Activated T-helper 2 cell treated with anti-CD3 and anti-CD28 coated beads, Interferon-gamma antibody, Interleukin-2, Interleukin-4, amounts not matched to agents 10 μg/mL and 5 μg/mL and 100 μg/mL, durations not matched to agents 14 hours and 24 hours and 36 hours (primary cell): Measurements from ENCODE around the gene CLTA. TPM values are rescaled to one million over a fixed set of nuclear protein-coding genes. Genes with fewer than 3 reads are reported as not detected.

ENCODE experiments used
- DNase-seq: peaks from one replicate; pipeline ENCODE4 v3.0.0; 2021; ENCODE audit warnings: low spot score
- H3K27ac Mint-ChIP-seq: one replicate; pipeline ENCODE4 v1.8.0; 2021; ENCODE audit warnings: mixed read lengths
- H3K27me3 Mint-ChIP-seq: one replicate; pipeline ENCODE4 v1.8.0; 2021; ENCODE audit warnings: low read depth, mixed read lengths
- H3K36me3 Mint-ChIP-seq: one replicate; pipeline ENCODE4 v1.8.0; 2021; ENCODE audit warnings: low read depth, mixed read lengths
- H3K4me1 Mint-ChIP-seq: one replicate; pipeline ENCODE4 v1.8.0; 2021; ENCODE audit warnings: low read depth, mixed read lengths
- H3K4me3 Mint-ChIP-seq: one replicate; pipeline ENCODE4 v1.8.0; 2021; ENCODE audit warnings: low read depth, mild to moderate bottlenecking, moderate library complexity, mixed read lengths
- H3K9me3 Mint-ChIP-seq: one replicate; pipeline ENCODE4 v1.8.0; 2021; ENCODE audit warnings: mixed read lengths
- intact Hi-C: fragments of 100-400 bp; cut with micrococcal nuclease; formaldehyde crosslinking; loops from one replicate; pipeline ENCODE4 v1.15.1; 2023
- total RNA-seq: library from RNA; stranded (reverse); gene quantifications from 2 replicates; pipeline ENCODE4 v1.2.3, GENCODE V29; 2022

The CLTA gene
- 160 and 161 TPM in 2 replicates for total RNA-seq

GRCh38 chr9:36190388-36191289, at the start of gene CLTA:
CLTA (plus strand) TSS chr9:36190921; CDS start chr9:36191057, 136 bp downstream.
- Mint-ChIP-seq H3K36me3 (peaks cover 37% of the 10 kb centered on the region), H3K4me1 (peaks cover 47% of the 10 kb centered on the region), H3K9me3 (no peaks in the 10 kb centered on the region), H3K27ac (peak within 1 kb of the TSS; percentile 74), H3K27me3 (peaks cover 8% of the 10 kb centered on the region), H3K4me3 (peak within 1 kb of the TSS; percentile 98)
- peak; percentile 96 for DNase-seq
- intact Hi-C loops = loop anchor here (1.0 to 2.0 kb wide), 6 partner anchors 14 to 210 kb away; partner anchors contain the start of genes GLIPR2, GNE and RNF38

DNA sequence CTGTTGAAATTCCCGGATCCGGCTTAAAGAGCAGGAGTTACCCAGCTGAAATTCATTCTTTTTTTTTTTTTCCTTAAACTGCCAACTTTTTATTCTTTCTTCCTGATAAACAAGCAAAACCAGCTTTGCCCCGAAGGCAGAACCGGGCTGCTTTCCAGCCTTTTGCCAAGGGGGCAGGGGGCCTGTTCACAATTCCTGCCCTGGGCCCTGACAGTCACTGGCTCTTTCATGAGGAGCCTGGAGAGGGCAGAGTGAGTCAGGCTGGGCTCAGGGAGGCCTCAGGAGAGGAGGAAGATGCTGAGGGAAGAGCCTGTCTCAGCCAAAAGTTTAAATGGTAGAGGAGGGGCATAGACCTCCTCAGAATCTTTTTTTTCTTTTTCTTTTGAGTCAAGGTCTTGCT, 49.4 kb upstream of the CLTA start:
- Mint-ChIP-seq H3K9me3 (peaks cover 12% of the 10 kb centered on the region), H3K4me1 (peaks cover 83% of the 10 kb centered on the region), H3K4me3 (no peak overlapping the region), H3K27ac (no peak overlapping the region), H3K36me3 (peaks cover 47% of the 10 kb centered on the region), H3K27me3 (no peaks in the 10 kb centered on the region)
- intact Hi-C loops = no loop called here
- DNase-seq = no peak

DNA sequence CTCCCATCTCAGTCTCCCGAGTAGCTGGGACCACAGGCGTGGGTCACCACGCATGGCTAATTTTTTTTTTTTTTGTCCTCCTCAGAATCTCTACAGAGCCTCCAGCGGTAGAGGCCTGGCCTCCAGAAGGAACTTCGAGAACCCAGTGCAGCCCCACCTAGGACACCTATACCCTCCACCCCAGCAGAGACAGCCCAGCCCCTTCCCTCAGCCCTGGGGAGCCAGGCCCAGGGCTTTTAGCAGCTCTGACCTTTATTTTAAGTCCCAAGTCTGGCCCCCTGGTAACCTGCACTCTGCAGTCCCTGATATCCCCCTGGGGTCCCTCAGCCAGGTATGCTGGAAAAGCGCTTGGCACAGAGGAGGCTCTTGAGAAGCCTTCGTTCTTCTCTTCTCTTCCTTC, 49.0 kb upstream of the CLTA start:
- intact Hi-C loops = no loop called here
- Mint-ChIP-seq H3K27me3 (no peaks in the 10 kb centered on the region), H3K4me1 (peaks cover 83% of the 10 kb centered on the region), H3K36me3 (peaks cover 49% of the 10 kb centered on the region), H3K4me3 (no peak overlapping the region), H3K27ac (no peak overlapping the region), H3K9me3 (peaks cover 13% of the 10 kb centered on the region)
- no peak for DNase-seq

DNA sequence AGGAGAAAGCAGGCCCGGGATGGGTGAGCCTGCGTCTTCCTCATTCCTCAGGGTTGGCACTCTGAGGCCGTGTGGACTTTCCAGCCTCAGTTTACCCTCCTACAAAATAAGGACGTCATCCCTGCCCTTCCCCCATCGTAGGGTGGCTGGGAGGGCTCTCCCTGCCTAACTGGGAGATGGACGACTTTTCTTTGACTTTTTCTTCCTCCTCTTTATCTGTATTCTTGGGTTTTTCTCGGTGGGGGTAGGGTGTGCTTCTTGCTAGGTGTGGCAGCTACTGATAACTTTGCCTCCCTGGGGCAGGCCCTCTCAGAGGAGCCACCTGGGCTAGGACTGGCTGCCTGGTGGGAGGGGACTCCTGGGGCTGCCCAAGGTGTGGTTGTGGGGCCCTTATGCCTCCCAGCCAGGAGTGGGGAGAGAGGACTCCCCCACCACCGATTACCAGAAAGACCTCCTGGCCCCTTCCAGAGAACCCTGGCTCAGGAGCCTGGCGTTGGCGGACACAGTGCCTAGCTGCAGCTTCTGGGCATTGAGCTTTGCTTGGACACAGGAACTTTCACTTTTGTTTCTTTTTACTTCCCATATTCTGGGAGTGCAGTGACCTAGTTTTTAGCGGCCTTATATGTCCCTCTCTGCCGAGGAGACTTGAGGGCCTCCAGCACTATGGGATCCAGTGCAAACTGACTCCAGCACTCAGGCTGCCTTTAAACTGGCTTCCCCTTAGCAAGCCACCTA, 48.0 kb upstream of the CLTA start:
- no peak for DNase-seq
- H3K4me1 Mint-ChIP-seq = peaks cover 85% of the 10 kb centered on the region
- peak overlapping the region; percentile 68 for H3K27ac Mint-ChIP-seq
- peaks cover 18% of the 10 kb centered on the region for H3K9me3 Mint-ChIP-seq
- peak overlapping the region; percentile 70 for H3K4me3 Mint-ChIP-seq
- peaks cover 58% of the 10 kb centered on the region for H3K36me3 Mint-ChIP-seq
- no peaks in the 10 kb centered on the region for H3K27me3 Mint-ChIP-seq
- intact Hi-C loops = no loop called here

- peak overlapping the region; percentile 68 for H3K27ac Mint-ChIP-seq
- peaks cover 61% of the 10 kb centered on the region for H3K36me3 Mint-ChIP-seq
- intact Hi-C loops = no loop called here
These were observed 47.5 kb upstream of the CLTA start for GRCh38 chr9:36143245-36143641.

GRCh38 chr9:36144309-36145232, 46.1 kb upstream of the CLTA start:
- peak overlapping the region; percentile 68 for H3K27ac Mint-ChIP-seq
- no peak for DNase-seq
- peaks cover 82% of the 10 kb centered on the region for H3K4me1 Mint-ChIP-seq
- H3K27me3 Mint-ChIP-seq = no peaks in the 10 kb centered on the region
- H3K4me3 Mint-ChIP-seq = peak overlapping the region; percentile 70
- intact Hi-C loops = no loop called here
- H3K9me3 Mint-ChIP-seq = peaks cover 18% of the 10 kb centered on the region
- H3K36me3 Mint-ChIP-seq = peaks cover 54% of the 10 kb centered on the region

More at GRCh38 chr9:36143245-36143641, 47.5 kb upstream of the CLTA start:
- DNase-seq = no peak
- H3K27me3 Mint-ChIP-seq = no peaks in the 10 kb centered on the region
- peaks cover 18% of the 10 kb centered on the region for H3K9me3 Mint-ChIP-seq
- peak overlapping the region; percentile 70 for H3K4me3 Mint-ChIP-seq
- peaks cover 87% of the 10 kb centered on the region for H3K4me1 Mint-ChIP-seq

DNA sequence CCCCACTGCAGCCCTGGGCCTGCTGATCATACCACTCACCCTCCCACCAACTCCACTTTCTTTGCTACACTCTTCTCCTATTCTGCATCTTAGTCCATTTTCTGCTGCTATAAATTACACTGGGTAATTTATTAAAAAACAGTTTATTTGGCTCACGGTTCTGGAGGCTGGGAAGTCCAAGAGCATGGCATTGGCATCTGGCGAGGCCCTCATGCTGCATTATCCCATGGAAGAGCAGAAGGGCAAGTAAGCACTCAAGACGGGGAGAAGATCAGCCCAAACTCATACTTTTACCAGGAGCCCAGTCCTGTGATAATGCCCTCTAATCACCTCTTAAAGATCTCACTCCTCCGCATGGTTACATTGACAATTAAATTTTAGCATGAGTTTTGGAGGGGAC, 44.8 kb upstream of the CLTA start:
- Mint-ChIP-seq H3K4me3 (peak overlapping the region; percentile 4), H3K4me1 (peaks cover 77% of the 10 kb centered on the region)

GRCh38 chr9:36146651-36147050, 44.1 kb upstream of the CLTA start:
- Mint-ChIP-seq H3K27me3 (no peaks in the 10 kb centered on the region), H3K4me3 (no peak overlapping the region), H3K27ac (no peak overlapping the region), H3K9me3 (peaks cover 18% of the 10 kb centered on the region), H3K4me1 (peaks cover 79% of the 10 kb centered on the region), H3K36me3 (peaks cover 61% of the 10 kb centered on the region)
- no peak for DNase-seq
- intact Hi-C loops = no loop called here

More for the DNA sequence above, 44.8 kb upstream of the CLTA start:
- Mint-ChIP-seq H3K27me3 (no peaks in the 10 kb centered on the region), H3K36me3 (peaks cover 59% of the 10 kb centered on the region), H3K9me3 (peaks cover 18% of the 10 kb centered on the region), H3K27ac (no peak overlapping the region)
- intact Hi-C loops = no loop called here
- no peak for DNase-seq

DNA sequence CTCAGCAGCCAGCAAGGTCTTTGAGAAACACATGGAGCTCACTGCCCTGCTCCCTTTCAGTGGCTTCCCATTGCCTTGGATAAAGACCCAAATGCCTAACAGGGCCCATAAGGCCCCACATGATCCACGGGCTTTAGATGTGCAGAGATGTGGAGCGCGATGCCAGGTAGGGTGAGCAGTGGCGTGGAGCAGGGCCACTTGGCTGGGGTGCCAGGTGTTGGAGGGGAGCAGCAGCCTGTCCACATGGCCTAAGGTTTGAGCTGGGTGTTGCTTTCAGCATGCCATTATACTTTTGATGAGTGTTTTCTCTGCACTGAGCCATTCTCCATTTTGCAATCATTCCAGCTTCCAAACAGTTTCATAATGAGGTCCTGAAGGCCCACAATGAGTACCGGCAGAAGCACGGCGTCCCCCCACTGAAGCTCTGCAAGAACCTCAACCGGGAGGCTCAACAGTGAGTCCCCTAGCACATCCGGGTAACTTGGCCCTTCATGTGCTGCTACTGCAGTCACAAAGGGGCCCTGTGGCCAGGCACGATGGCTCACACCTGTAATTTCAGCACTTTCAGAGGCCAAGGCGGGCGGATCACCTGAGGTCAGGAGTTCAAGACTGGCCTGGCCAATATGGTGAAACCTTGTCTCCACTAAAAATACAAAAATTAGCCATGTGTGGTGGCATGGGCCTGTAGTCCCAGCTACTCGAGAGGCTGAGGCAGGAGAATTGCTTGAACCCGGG, 43.1 kb upstream of the CLTA start:
- Mint-ChIP-seq H3K4me3 (no peak overlapping the region), H3K27ac (no peak overlapping the region), H3K4me1 (peaks cover 78% of the 10 kb centered on the region), H3K36me3 (peaks cover 61% of the 10 kb centered on the region), H3K9me3 (peaks cover 18% of the 10 kb centered on the region), H3K27me3 (no peaks in the 10 kb centered on the region)
- intact Hi-C loops = no loop called here
- no peak for DNase-seq

DNA sequence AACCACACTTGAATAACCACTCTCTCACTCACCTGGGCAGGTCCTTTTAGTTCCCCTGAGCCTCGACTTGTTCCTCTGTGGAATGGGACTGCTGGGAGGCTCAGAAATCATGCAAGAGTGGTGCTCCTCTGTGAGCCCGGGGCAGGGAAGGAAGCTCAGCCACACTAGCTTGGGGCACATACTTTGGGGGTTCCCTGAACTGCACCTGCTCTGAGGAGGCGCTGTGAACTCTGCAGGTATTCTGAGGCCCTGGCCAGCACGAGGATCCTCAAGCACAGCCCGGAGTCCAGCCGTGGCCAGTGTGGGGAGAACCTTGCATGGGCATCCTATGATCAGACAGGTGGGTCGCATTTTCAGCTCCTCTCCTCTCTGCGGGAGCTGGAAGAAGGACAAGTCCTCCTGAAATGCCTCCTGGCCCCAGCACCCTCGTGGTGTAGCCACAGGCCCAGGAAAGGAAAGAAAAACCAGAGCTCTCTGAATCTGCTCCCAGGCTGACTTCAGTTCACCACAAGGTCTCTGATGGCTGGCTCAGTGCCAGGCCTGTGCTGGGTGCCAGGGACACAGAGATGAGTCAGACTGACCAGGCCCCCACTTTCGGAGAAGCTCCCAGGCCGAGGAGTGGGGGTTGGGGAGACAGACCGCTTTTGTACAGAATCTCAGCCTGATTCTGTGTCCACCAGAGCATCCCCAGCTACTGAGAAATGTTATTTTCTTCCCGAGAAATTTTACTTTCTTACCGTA, 42.2 kb upstream of the CLTA start:
- Mint-ChIP-seq H3K9me3 (peaks cover 18% of the 10 kb centered on the region), H3K4me1 (peaks cover 74% of the 10 kb centered on the region), H3K27ac (no peak overlapping the region), H3K36me3 (peaks cover 60% of the 10 kb centered on the region), H3K27me3 (no peaks in the 10 kb centered on the region), H3K4me3 (no peak overlapping the region)
- intact Hi-C loops = no loop called here
- DNase-seq = peak; percentile 49

- no peaks in the 10 kb centered on the region for H3K27me3 Mint-ChIP-seq
- H3K9me3 Mint-ChIP-seq = peaks cover 18% of the 10 kb centered on the region
- peaks cover 72% of the 10 kb centered on the region for H3K4me1 Mint-ChIP-seq
- intact Hi-C loops = no loop called here
- no peak overlapping the region for H3K4me3 Mint-ChIP-seq
- DNase-seq = no peak
- H3K36me3 Mint-ChIP-seq = peaks cover 59% of the 10 kb centered on the region
- H3K27ac Mint-ChIP-seq = no peak overlapping the region
These were observed 41.5 kb upstream of the CLTA start for GRCh38 chr9:36149197-36149596.
